IPS-18c (cell line): ENCODE results near the gene SLC22A31.
A peak's percentile ranks its signal among the peaks of the same experiment; 100 is the strongest.
"Not testable (repeated sequence)": the region's sequence is repeated elsewhere in the genome, so short reads cannot be mapped to it uniquely, and the experiment has no call there.

Experiments used
- H3K4me3 ChIP-seq: 2 replicates; pipeline ENCODE4 v1.7.0; 2013; ENCODE audit warnings: low read depth, mild to moderate bottlenecking, low read length, moderate library complexity; ENCODE audit not compliant: insufficient read depth
- H3K9me3 ChIP-seq: one replicate; pipeline ENCODE4 v1.6.1; 2013; ENCODE audit warnings: mild to moderate bottlenecking, low read length, moderate library complexity; ENCODE audit not compliant: control insufficient read depth, insufficient read depth

Gene SLC22A31

GRCh38 chr16:89200124-89200849 is at the start of gene SLC22A31:
SLC22A31 (minus strand) TSS chr16:89200537; CDS start chr16:89200501, 36 bp downstream.
- Histone ChIP-seq H3K9me3 (peaks cover 3% of the 10 kb centered on the region), H3K4me3 (peak within 1 kb of the TSS; percentile 63)

- H3K4me3 ChIP-seq = peak overlapping the region; percentile 49
- peaks cover 4% of the 10 kb centered on the region for H3K9me3 ChIP-seq
Measured at GRCh38 chr16:89248196-89248982, 48.1 kb upstream of the SLC22A31 start.

- H3K9me3 ChIP-seq = not testable (repeated sequence)
- peak overlapping the region; percentile 49 for H3K4me3 ChIP-seq
Measured at GRCh38 chr16:89247734-89248075, 47.4 kb upstream of the SLC22A31 start.

- Histone ChIP-seq H3K9me3 (peaks cover 4% of the 10 kb centered on the region), H3K4me3 (peak overlapping the region; percentile 59)
Measured at GRCh38 chr16:89246903-89247733, 46.8 kb upstream of the SLC22A31 start.

- peaks cover 4% of the 10 kb centered on the region for H3K9me3 ChIP-seq
- peak overlapping the region; percentile 59 for H3K4me3 ChIP-seq
Measured at GRCh38 chr16:89246383-89246902, 46.1 kb upstream of the SLC22A31 start.

- Histone ChIP-seq H3K9me3 (peaks cover 7% of the 10 kb centered on the region), H3K4me3 (no peak overlapping the region)
Measured at GRCh38 chr16:89244754-89245153, 44.4 kb upstream of the SLC22A31 start.

- not testable (repeated sequence) for H3K9me3 ChIP-seq, H3K4me3 ChIP-seq
Measured at GRCh38 chr16:89244264-89244663, 43.9 kb upstream of the SLC22A31 start.

- Histone ChIP-seq H3K4me3 (no peak overlapping the region), H3K9me3 (peaks cover 5% of the 10 kb centered on the region)
Measured at GRCh38 chr16:89243664-89244063, 43.3 kb upstream of the SLC22A31 start.

GRCh38 chr16:89242795-89243200 is 42.5 kb upstream of the SLC22A31 start:
- peaks cover 2% of the 10 kb centered on the region for H3K9me3 ChIP-seq
- H3K4me3 ChIP-seq = no peak overlapping the region

GRCh38 chr16:89241187-89242007 is 41.1 kb upstream of the SLC22A31 start:
- Histone ChIP-seq H3K9me3 (peaks cover 2% of the 10 kb centered on the region), H3K4me3 (peak overlapping the region; percentile 98)

GRCh38 chr16:89237733-89238132 is 37.4 kb upstream of the SLC22A31 start:
- H3K4me3 ChIP-seq = no peak overlapping the region

GRCh38 chr16:89233678-89234490 is 33.5 kb upstream of the SLC22A31 start:
- Histone ChIP-seq H3K4me3 (no peak overlapping the region), H3K9me3 (peaks cover 7% of the 10 kb centered on the region)

More at GRCh38 chr16:89237733-89238132, 37.4 kb upstream of the SLC22A31 start:
- peaks cover 4% of the 10 kb centered on the region for H3K9me3 ChIP-seq

- no peak overlapping the region for H3K4me3 ChIP-seq
- H3K9me3 ChIP-seq = peaks cover 7% of the 10 kb centered on the region
Measured at GRCh38 chr16:89232107-89232506, 31.8 kb upstream of the SLC22A31 start.

GRCh38 chr16:89230255-89230654 is 29.9 kb upstream of the SLC22A31 start:
- H3K4me3 ChIP-seq = no peak overlapping the region
- peaks cover 12% of the 10 kb centered on the region for H3K9me3 ChIP-seq

GRCh38 chr16:89224665-89225064 is 24.3 kb upstream of the SLC22A31 start:
- Histone ChIP-seq H3K9me3 (peaks cover 9% of the 10 kb centered on the region), H3K4me3 (no peak overlapping the region)

- Histone ChIP-seq H3K9me3 (peaks cover 5% of the 10 kb centered on the region), H3K4me3 (no peak overlapping the region)
Measured at GRCh38 chr16:89222931-89223330, 22.6 kb upstream of the SLC22A31 start.
